HS-5 (cell line): ENCODE data around the gene HOXB3.

Experiments
- DNase-seq: peaks from one replicate; pipeline ENCODE4 v3.0.0-alpha.2; 2012; ENCODE audit warnings: low read depth

The HOXB3 gene

GRCh38 chr17:48586355-48587258, 3.4 kb downstream of the HOXB3 start:
- no peak for DNase-seq

DNA sequence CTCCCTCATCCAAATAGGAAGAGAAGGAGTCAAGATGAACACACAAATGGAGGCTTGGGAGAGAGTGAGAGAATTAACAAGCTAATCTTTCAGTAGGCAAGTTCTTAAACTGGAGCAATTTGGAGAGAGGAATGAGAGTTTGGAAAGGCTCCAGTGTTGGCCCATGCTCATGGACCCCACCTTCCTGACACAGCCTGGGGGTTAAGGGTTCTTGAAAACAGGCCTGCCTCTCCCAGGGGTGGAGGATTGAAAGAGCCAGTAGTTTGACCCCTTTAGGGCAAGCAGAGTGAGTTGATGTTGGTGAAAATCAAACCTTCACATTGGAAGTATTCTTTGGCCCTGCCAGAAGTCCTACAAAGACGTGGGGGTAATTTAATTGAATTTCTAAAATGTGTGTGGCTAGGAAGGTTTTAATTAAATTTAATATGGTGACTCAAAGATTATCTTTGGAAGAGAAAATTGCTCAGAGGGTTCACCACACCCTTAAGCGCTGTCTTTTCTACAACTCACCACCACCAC, 5.8 kb downstream of the HOXB3 start:
- no peak for DNase-seq

DNA sequence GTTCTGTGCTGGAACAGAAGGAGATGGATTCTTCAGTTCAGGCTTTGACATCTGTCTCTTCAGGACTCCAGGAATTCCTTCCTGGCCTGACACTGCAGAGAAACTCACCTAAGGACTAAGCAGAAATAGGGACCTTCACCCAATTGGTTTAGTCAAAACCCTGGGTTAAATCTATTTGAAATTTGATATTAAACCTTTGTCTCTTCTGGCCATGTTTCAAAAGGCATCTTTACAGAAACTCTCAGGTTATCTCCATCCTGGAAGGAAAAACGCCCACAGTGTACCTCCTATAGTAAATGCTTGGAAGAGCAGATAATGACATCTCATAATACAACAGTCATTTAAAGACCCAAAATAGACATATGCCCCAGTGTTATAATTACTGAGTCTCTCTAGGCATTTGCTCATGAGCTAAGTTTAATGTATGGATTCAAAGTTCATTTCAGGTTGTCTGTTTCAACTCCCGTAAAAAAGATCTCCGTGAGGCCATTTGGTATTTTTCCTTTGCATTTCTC, 6.3 kb downstream of the HOXB3 start:
- DNase-seq: no peak

DNA sequence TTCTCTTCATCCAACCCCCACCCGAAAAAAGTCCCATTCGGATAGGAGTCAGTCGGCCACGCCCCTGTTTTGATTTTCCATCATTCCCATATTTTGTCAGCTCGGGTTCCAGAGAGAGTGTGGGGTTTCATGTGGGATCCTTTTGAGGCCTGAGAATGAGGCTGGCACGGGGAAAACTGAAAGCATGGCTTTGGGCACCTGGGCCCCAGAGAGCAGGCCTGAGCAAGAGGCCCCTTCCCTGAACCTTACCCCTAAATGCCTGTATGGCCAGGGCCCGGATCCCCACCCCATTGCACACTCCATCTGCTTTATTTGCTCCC, 7.3 kb downstream of the HOXB3 start:
- no peak for DNase-seq

DNA sequence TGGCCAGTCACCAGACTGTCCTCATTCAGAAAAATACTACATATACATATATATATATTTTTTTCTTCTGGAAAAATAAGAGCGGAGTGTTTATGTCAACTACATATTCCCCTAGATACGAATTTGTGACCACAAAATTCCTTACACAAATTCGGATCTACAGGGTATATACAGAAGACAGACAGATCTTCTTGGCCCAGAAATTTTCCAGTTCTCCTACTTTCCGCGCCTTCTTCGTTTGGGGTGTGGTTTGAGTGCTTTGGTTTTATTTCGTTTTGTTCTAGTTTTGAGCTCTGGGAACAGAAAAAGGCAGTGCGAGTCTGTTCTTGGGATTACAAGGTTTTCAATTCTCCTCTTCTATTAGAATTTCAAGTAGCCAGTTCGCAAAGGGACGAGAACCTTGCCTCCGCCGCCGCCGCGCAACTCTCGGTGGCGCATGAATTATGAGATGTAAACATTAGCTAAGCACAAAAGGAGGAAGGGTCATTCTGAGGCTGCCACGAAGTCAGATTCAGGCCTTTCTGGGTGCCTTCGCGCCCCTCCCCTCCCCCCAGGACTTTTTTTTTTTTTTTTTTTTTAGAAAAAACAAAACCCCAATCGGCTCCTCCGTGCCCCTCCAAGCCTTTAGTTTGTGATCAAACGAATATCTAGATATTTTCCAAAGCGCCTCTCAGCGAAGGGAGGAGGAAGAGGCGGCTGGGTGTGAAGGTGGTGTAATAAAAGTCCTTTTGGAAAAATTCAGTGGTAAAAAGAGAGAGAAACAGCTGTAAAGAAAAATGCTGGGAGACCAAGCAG, 10.1 kb downstream of the HOXB3 start:
- no peak for DNase-seq

DNA sequence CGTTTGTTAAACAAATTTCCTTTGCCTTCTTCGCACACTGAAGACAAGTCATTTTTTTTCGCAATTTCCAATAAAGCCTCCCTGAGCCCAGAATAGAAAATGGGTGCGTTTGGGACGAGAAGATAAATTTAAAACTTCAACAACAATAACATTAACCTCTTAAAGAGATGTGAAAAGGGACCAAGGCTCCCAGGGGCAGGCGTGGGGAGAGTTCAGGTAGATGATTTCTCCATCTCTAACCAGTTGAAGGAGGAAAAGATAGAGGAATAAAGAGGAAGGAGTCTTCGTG, 10.6 kb downstream of the HOXB3 start:
- no peak for DNase-seq

- DNase-seq: no peak
These were observed 11.2 kb downstream of the HOXB3 start for GRCh38 chr17:48578616-48579470.

- no peak for DNase-seq
These were observed 12.0 kb downstream of the HOXB3 start, which contains the start of gene HOXB4 for GRCh38 chr17:48577946-48578615. HOXB4 (minus strand) TSS chr17:48578350; CDS start chr17:48578319, 31 bp downstream.

DNA sequence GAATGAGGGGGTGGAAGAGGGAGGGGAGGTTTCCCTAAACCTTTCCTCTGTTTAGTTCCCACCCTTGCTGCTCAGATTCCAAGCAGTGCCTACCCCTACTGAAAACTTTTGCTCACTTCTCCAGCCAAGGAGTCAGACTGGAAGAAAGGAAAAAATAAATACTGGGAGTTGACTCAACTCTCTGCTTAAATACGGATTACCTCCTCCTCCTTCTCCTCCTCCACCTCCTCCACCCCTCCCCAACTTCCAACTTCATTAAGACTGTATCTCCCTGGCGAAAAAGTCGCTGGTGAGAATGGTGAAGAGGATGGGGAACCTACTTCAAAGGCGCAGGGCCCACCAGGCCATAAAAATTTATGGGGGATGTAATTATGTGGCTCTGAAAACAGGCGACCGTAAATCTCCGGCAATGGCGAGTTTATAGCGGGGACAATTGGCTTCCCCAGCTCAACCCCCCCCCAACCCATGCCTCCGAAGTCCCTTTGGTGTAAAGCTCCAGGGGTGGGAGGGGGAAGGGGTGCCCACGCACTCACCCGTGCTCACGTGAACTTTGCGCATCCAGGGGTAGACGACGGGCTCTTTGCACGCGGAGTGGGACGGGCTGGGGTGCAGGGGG, 12.6 kb downstream of the HOXB3 start:
- no peak for DNase-seq

DNA sequence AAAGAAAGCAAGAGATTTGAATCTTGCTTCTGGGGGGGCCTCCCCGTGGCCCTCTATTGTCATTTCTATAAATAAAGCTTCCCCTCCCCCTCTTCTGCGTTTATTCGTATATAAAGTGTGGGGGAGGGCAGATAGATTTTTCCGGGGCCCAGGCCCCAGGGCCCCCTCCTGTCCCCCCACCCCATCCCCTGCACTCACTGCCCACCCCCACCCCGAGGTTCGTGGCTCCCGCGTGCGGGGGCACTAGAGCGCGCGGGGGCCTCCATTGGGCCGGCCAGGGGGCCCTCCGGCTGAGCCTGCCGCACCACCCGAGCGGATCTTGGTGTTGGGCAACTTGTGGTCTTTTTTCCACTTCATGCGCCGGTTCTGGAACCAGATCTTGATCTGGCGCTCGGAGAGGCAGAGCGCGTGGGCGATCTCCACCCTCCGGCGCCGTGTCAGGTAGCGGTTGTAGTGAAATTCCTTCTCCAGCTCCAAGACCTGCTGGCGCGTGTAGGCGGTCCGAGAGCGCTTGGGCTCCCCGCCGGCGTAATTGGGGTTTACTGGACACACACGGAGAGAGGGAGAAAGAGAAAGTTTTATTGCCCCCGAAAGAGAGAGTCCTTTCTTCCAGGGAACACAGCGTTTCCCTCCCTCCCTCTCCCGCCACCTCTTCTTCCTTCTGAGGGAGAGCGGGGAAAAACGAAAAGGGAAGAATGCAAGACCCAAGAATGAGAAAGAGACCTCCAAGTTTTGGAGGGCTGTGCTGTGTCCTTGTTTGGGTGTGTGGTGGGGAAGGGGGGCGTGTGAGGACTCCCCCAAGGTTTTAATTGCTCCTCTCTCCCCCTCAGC, 13.3 kb downstream of the HOXB3 start:
- DNase-seq: no peak

GRCh38 chr17:48575673-48576478, 14.2 kb downstream of the HOXB3 start:
- no peak for DNase-seq

GRCh38 chr17:48575066-48575582, 14.9 kb downstream of the HOXB3 start:
- no peak for DNase-seq

GRCh38 chr17:48574505-48575065, 15.5 kb downstream of the HOXB3 start:
- no peak for DNase-seq

GRCh38 chr17:48571826-48572417, 18.1 kb downstream of the HOXB3 start:
- DNase-seq: no peak

GRCh38 chr17:48571024-48571818, 18.8 kb downstream of the HOXB3 start:
- DNase-seq: no peak

- DNase-seq: no peak
These were observed 19.6 kb downstream of the HOXB3 start for GRCh38 chr17:48570325-48571023.
